GM12878 (cell line): Measurements from ENCODE around the gene PGM3. TPM values are rescaled to one million over a fixed set of nuclear protein-coding genes. Genes with fewer than 3 reads are reported as not detected.

ENCODE experiments used
- ATAC-seq: fragments of 200-7000 bp; cut with Tn5 transposase; 3 replicates; pipeline ENCODE4 v1.9.1; 2020; ENCODE audit warnings: mild to moderate bottlenecking, moderate library complexity
- BruUV-seq: library from RNA; stranded (reverse); fragments of 400-500 nt; replicated peaks from 2 replicates; lab custom pipeline; 2021; lab: Mats Ljungman, UMichigan
- CTCF ChIA-PET: fragments of 300-600 bp; sonication (Branson Sonifier 250); formaldehyde crosslinking; extraction: SDS; loops from one replicate; lab custom pipeline; 2021; ENCODE audit warnings: inconsistent platforms; lab: Yijun Ruan, JAX
- POLR2A ChIA-PET: fragments of 350-600 bp; formaldehyde crosslinking; extraction: SDS; loops from one replicate; lab custom pipeline; 2021; ENCODE audit warnings: inconsistent platforms; lab: Charles Lee
- RAD21 ChIA-PET: fragments of 300-600 bp; sonication (Branson Sonifier 250); formaldehyde crosslinking; loops from one replicate; lab custom pipeline; 2023; ENCODE audit warnings: antibody characterized with exemption; ENCODE audit not compliant: unreplicated experiment; lab: Charles Lee
- SMC1A ChIA-PET: fragments of 300-600 bp; sonication (Branson Sonifier 250); formaldehyde crosslinking; loops from one replicate; lab custom pipeline; 2023; ENCODE audit not compliant: unreplicated experiment, uncharacterized antibody; lab: Charles Lee
- DNase-seq: peaks from one replicate; pipeline ENCODE4 v3.0.0-alpha.2; 2011; ENCODE audit warnings: low read depth, low spot score
- FAIRE-seq: peaks from 3 replicates; lab custom pipeline; 2011; peaks lifted over from hg19 to GRCh38; lab: Jason Lieb, UNC
- H2AFZ ChIP-seq: 2 replicates; pipeline ENCODE4 v1.6.0; 2011; ENCODE audit warnings: low read depth, low read length, control low read depth; ENCODE audit not compliant: control insufficient read depth
- H3K27ac ChIP-seq: 2 replicates; pipeline ENCODE4 v1.5.1; 2011; ENCODE audit warnings: control low read depth; ENCODE audit not compliant: control insufficient read depth, insufficient read depth
- H3K27me3 ChIP-seq, 2 experiments: replicated peaks in 1 of 2; 2 replicates each; pipeline versions ENCODE4 v1.6.0 to v1.6.1; 2011; ENCODE audit warnings: low read length in 1 of 2; ENCODE audit not compliant: control insufficient read depth in 2 of 2, insufficient read depth in 2 of 2
- H3K36me3 ChIP-seq, 2 experiments: 2 replicates each; pipeline ENCODE4 v1.5.1; 2011; ENCODE audit warnings: low read length in 1 of 2; ENCODE audit not compliant: control insufficient read depth in 2 of 2, insufficient read depth in 2 of 2
- H3K4me1 ChIP-seq: 2 replicates; pipeline ENCODE4 v1.6.1; 2011; ENCODE audit warnings: mild to moderate bottlenecking, low read length, moderate library complexity, mixed read lengths; ENCODE audit not compliant: control insufficient read depth, insufficient read depth
- H3K4me2 ChIP-seq: 2 replicates; pipeline ENCODE4 v1.6.0; 2011; ENCODE audit warnings: control low read depth; ENCODE audit not compliant: control insufficient read depth, insufficient read depth
- H3K4me3 ChIP-seq: fragments of 200-600 bp; sonication (generic); 2 replicates; pipeline ENCODE4 v1.5.1; 2016
- H3K79me2 ChIP-seq: 2 replicates; pipeline ENCODE4 v1.6.0; 2011; ENCODE audit warnings: low read length; ENCODE audit not compliant: control insufficient read depth, insufficient read depth
- H3K9ac ChIP-seq: 2 replicates; pipeline ENCODE4 v1.8.0; 2011; ENCODE audit warnings: low read length, control low read depth, mixed read lengths; ENCODE audit not compliant: control insufficient read depth, insufficient read depth
- H3K9me3 ChIP-seq: replicated peaks from 3 replicates; pipeline ENCODE4 v1.5.1; 2011; ENCODE audit warnings: mild to moderate bottlenecking, low read length; ENCODE audit not compliant: control insufficient read depth, insufficient read depth
- H4K20me1 ChIP-seq: 2 replicates; pipeline ENCODE4 v1.6.0; 2011; ENCODE audit not compliant: control insufficient read depth, insufficient read depth
- ASH2L ChIP-seq: fragments of 300-600, 200-600 bp; sonication (generic); IDR thresholded peaks from 2 replicates; pipeline ENCODE4 v1.6.1; 2017; ENCODE audit warnings: low read depth, mild to moderate bottlenecking, borderline replicate concordance
- CEBPB ChIP-seq, 2 experiments: fragments of 150-350 bp in 1 of 2; IDR thresholded peaks; 2 replicates each; pipeline ENCODE4 v1.6.1; 2012 to 2014; ENCODE audit warnings: low read depth in 2 of 2, low read length in 2 of 2, borderline replicate concordance in 1 of 2, inconsistent platforms in 1 of 2
- DPF2 ChIP-seq: fragments of 450-650 bp; IDR thresholded peaks from 2 replicates; pipeline ENCODE4 v1.6.1; 2017; ENCODE audit warnings: mild to moderate bottlenecking
- FOS ChIP-seq: IDR thresholded peaks from 3 replicates; pipeline ENCODE4 v1.6.1; 2011; ENCODE audit warnings: borderline replicate concordance; ENCODE audit not compliant: insufficient read length; ENCODE audit errors: extremely low read depth
- MAX ChIP-seq: IDR thresholded peaks from 2 replicates; pipeline ENCODE4 v1.6.1; 2012; ENCODE audit warnings: low read depth, low read length, improper control_type of control experiment
- NR2F1 ChIP-seq: fragments of 450-650 bp; conservative IDR thresholded peaks from 2 replicates; pipeline ENCODE4 v1.6.1; 2017; ENCODE audit warnings: mild to moderate bottlenecking
- PBX3 ChIP-seq: IDR thresholded peaks from 2 replicates; pipeline ENCODE4 v1.6.1; 2011; ENCODE audit warnings: mild to moderate bottlenecking, low read depth, low read length, moderate library complexity; ENCODE audit not compliant: insufficient replicate concordance
- PRDM15 ChIP-seq: fragments of 450-650 bp; formaldehyde crosslinking; IDR thresholded peaks from 2 replicates; pipeline ENCODE4 v1.4.0; 2020; ENCODE audit warnings: mild to moderate bottlenecking, moderate library complexity
- RAD51 ChIP-seq: fragments of 450-650 bp; IDR thresholded peaks from 2 replicates; pipeline ENCODE4 v1.6.1; 2016; ENCODE audit warnings: moderate library complexity, mild to moderate bottlenecking, inconsistent platforms
- RELA ChIP-seq: fragments of 450-650 bp; IDR thresholded peaks from 2 replicates; pipeline ENCODE4 v1.8.0; 2014; ENCODE audit warnings: borderline replicate concordance; ENCODE audit not compliant: partially characterized antibody
- SIN3A ChIP-seq: IDR thresholded peaks from 2 replicates; pipeline ENCODE4 v1.6.1; 2012; ENCODE audit warnings: low read depth, low read length, improper control_type of control experiment
- SUZ12 ChIP-seq: fragments of 200-600 bp; sonication (generic); IDR thresholded peaks from one replicate; pipeline ENCODE4 v1.6.1; 2018; ENCODE audit warnings: antibody characterized with exemption, mild to moderate bottlenecking; ENCODE audit not compliant: unreplicated experiment
- ZBED1 ChIP-seq: IDR thresholded peaks from 2 replicates; pipeline ENCODE4 v1.6.1; 2016; ENCODE audit warnings: borderline replicate concordance
- WGBS: methylation state at CpG from one replicate; pipeline ENCODE4 v1.1.6; 2016; ENCODE audit warnings: low lambda C conversion rate; ENCODE audit not compliant: insufficient replicate concordance, insufficient coverage; ENCODE audit errors: missing lambda C conversion rate; 5-methylcytosine and 5-hydroxymethylcytosine counted together
- in situ Hi-C: fragments of 300-500 bp; cut with MboI; formaldehyde crosslinking; loops from 9 replicates; pipeline ENCODE4 v1.14.3; 2018; ENCODE audit warnings: mixed read lengths
- intact Hi-C: fragments of 100-400 bp; cut with micrococcal nuclease; formaldehyde crosslinking; loops from one replicate; pipeline ENCODE4 v1.14.2; 2022; ENCODE audit not compliant: unreplicated experiment
- polyA plus RNA-seq, 11 experiments: library from polyadenylated mRNA; depleted of rRNA in 4 of 11; unstranded in 6 of 11; stranded (reverse) in 5 of 11; fragments of >200 nt; fragmentation: Nextera tagmentation in 4 of 11; fragmentation: Illumina TruSeq in 1 of 11; extraction: Ambion mirVana in 4 of 11; extraction: Trizol in 1 of 11; gene quantifications; 1 replicate in 1 of 11; 2 replicates in 10 of 11; pipeline versions ENCODE4 v1.2.1 to v1.2.3, GENCODE V29; 2011 to 2016; ENCODE audit warnings: inconsistent platforms in 2 of 11, missing spikeins in 2 of 11, low read depth in 1 of 11
- total RNA-seq, 4 experiments: library from RNA; depleted of rRNA in 3 of 4; stranded (reverse); fragments of >200 nt in 3 of 4; fragmentation: Illumina TruSeq in 1 of 4; extraction: Trizol in 1 of 4; gene quantifications; 2 replicates each; pipeline versions ENCODE4 v1.2.1 to v1.2.3, GENCODE V29; 2013 to 2021

PGM3 gene
- total and polyA plus RNA-seq, 10 of the 15 experiments (the other 5 are each of a cell fraction or from before 2014, with no cell fraction given), result 13.0 to 36.0 (median 24.6) TPM

GRCh38 chr6:83190626-83191025 is 2.4 kb downstream of the PGM3 start (continued):
- TF ChIP-seq PRDM15 (CRISPR knock-in tag), result no peak

- no peaks in the 10 kb centered on the region for H3K9me3 ChIP-seq
- CTCF ChIA-PET, result interaction anchor here (0.7 to 19.2 kb wide), 8 partner anchors 8 to 957 kb away, joined by 3 to 195 read pairs (median 4); partner anchors contain the start of genes DOP1A and UBE3D
- no TSS peak for BruUV-seq
- ATAC-seq (no peak), FAIRE-seq (no peak), DNase-seq (no peak)
- intact Hi-C loops (no loop called here), in situ Hi-C loops (no loop called here)
- no peak overlapping the region for H2AFZ ChIP-seq
- H3K4me1 ChIP-seq, result no peaks in the 10 kb centered on the region
- 98% methylated on average over 3 of the region's 3 CpGs for WGBS
- H3K27me3 ChIP-seq, result no peaks in the 10 kb centered on the region
- POLR2A ChIA-PET, result interaction anchor here (1.0 to 2.4 kb wide), 4 partner anchors 8 to 123 kb away, joined by 3 to 8 read pairs (median 5); partner anchors contain the start of gene UBE3D
- H3K4me2 ChIP-seq, result no peak overlapping the region
- no peak overlapping the region for H3K27ac ChIP-seq
- SMC1A ChIA-PET, result interaction anchor here (0.8 to 12.1 kb wide), 9 partner anchors 8 to 120 kb away, joined by 3 to 108 read pairs (median 4); partner anchors contain the start of genes DOP1A and UBE3D
- TF ChIP-seq ZBED1 (no peak), RAD51 (no peak), MAX (no peak), CEBPB (IDR thresholded peaks at IDR 0.05; ENCODE audit: borderline replicate concordance in 1 of 2, low read depth in 2 of 2, low read length in 2 of 2) (no peak), ASH2L (no peak), SUZ12 (no peak), DPF2 (no peak), FOS (no peak), PBX3 (no peak), PRDM15 (CRISPR knock-in tag) (no peak), NR2F1 (no peak), SIN3A (no peak), RELA (no peak)
- H3K4me3 ChIP-seq, result no peak overlapping the region
- RAD21 ChIA-PET, result interaction anchor here (1.8 to 11.8 kb wide), 2 partner anchors 26 to 122 kb away, joined by 5 to 93 read pairs; partner anchors contain the start of genes DOP1A and UBE3D
- peaks cover 28% of the 10 kb centered on the region for H3K79me2 ChIP-seq
- no peak overlapping the region for H3K9ac ChIP-seq
- no peaks in the 10 kb centered on the region for H4K20me1 ChIP-seq
- peaks cover 0 to 9% of the 10 kb centered on the region in 2 experiments; a peak in 1 of 4 replicates for H3K36me3 ChIP-seq
These were observed 4.6 kb downstream of the PGM3 start for GRCh38 chr6:83188501-83188900.
